RWPE1 (cell line): ENCODE results near the gene CEP41.

Experiments
- CTCF ChIA-PET: fragments of 350-600 bp; sonication (Branson Sonifier 250); formaldehyde crosslinking; extraction: SDS; loops from one replicate; lab custom pipeline; 2021; lab: Yijun Ruan, JAX
- POLR2A ChIA-PET: fragments of 400-600 bp; formaldehyde crosslinking; extraction: SDS; loops from one replicate; lab custom pipeline; 2020; ENCODE audit warnings: antibody characterized with exemption; ENCODE audit not compliant: low non-redundant PET; lab: Yijun Ruan, JAX
- DNase-seq: peaks from one replicate; pipeline ENCODE4 v3.0.0; 2012; ENCODE audit warnings: low spot score
- H3K27ac ChIP-seq: fragments of 450-650 bp; 2 replicates; pipeline ENCODE4 v1.5.1; 2017
- CTCF ChIP-seq: fragments of 450-650 bp; conservative IDR thresholded peaks from 2 replicates; pipeline ENCODE4 v1.5.1; 2017; ENCODE audit warnings: low read depth, mild to moderate bottlenecking

CEP41 gene

GRCh38 chr7:130356876-130357611 is 83.8 kb downstream of the CEP41 start:
- TF ChIP-seq CTCF, result no peak
- POLR2A ChIA-PET, result no interaction called here
- peak overlapping the region; percentile 99 for H3K27ac ChIP-seq
- CTCF ChIA-PET, result no interaction called here
- DNase-seq, result peak; percentile 86

DNA sequence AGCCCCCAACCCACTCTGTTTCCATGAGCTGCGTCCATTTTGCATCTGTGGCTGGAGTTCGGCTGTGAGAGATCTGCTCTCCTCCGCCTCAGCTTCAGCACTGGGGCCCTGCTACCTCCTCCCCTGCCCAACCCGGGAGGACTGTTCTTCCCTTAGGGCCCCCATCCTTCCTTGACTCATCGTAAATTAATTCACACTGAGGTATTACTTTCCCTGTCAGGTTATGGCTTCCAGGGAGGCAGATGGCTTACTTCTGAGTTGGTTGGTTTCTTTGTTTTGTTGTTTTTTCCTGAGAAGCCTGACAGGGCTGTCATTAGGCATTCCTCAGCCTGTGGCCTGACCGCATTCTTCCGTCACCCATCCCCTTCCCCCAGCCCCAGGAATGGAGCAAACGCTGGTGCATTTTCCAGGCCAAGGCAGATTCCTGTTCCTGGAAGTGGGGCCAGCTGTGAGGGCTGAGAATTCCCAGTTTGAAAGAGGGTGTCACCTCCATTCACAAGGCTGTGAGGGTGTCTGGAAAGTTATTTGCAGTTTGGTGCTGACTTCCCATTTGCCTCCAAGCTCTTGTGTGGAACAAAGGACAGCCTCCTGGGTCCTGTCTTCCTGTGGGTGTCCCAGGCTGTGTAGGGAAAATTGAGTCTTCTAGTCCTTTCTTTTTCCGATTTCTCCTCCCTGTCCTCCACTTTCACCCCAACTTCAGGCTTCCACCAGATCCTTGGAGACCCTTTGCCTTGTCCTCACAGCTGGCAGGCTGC is 84.5 kb downstream of the CEP41 start:
- peak; percentile 91 for DNase-seq
- POLR2A ChIA-PET, result no interaction called here
- no peak for TF ChIP-seq CTCF
- peak overlapping the region; percentile 99 for H3K27ac ChIP-seq
- CTCF ChIA-PET, result interaction anchor here (0.8 kb wide), 1 partner anchor 581 kb away, joined by 4 read pairs; no protein-coding TSS in a partner anchor

GRCh38 chr7:130353196-130353595 is 87.6 kb downstream of the CEP41 start:
- TF ChIP-seq CTCF, result no peak
- H3K27ac ChIP-seq, result peak overlapping the region; percentile 99
- ChIA-PET POLR2A (no interaction called here), CTCF (no interaction called here)
- DNase-seq, result no peak

- POLR2A ChIA-PET, result no interaction called here
- peak; percentile 59 for DNase-seq
- CTCF ChIA-PET, result no interaction called here
- TF ChIP-seq CTCF, result no peak
- H3K27ac ChIP-seq, result peak overlapping the region; percentile 99
Measured at GRCh38 chr7:130352194-130353074, 88.4 kb downstream of the CEP41 start.

DNA sequence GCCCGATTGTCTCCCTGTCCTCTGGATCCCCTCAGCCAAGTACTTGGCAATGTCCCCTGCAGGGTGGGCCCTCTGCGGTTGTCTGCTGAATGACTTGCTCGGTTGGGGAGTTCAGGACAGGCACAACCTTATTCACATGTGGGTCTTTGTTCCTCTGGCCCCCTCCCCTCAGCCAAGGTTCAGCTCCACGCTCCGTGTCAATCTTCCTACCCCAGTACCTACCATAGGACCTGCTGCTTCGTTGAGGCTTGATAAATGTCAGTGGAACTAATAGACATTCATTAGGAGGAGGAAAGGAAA is 89.1 kb downstream of the CEP41 start:
- peak overlapping the region; percentile 99 for H3K27ac ChIP-seq
- POLR2A ChIA-PET, result no interaction called here

More for the DNA sequence above, 89.1 kb downstream of the CEP41 start:
- no peak for TF ChIP-seq CTCF
- CTCF ChIA-PET, result no interaction called here
- DNase-seq, result no peak
